Upper lobe of left lung (tissue), 6 donors: Measurements from ENCODE around the gene SLC25A12. TPM values are rescaled to one million over a fixed set of nuclear protein-coding genes. Genes with fewer than 3 reads are reported as not detected.

Experiments used
- ATAC-seq, 2 donors: fragments of 200-7000 bp; cut with Tn5 transposase; one replicate each; pipeline ENCODE4 v1.9.1; 2022; ENCODE audit warnings: mild to moderate bottlenecking in 2 of 2, moderate library complexity in 2 of 2; ENCODE audit not compliant: low FRiP score in 2 of 2
- DNase-seq, 2 donors: peaks; one replicate each; pipeline ENCODE4 v3.0.0-alpha.2; 2019 to 2020
- H3K27ac ChIP-seq, 4 donors: fragments of 200-600 bp; sonication (generic); one replicate each; pipeline ENCODE4 v1.5.1; 2016 to 2019
- H3K27me3 ChIP-seq, 4 donors: fragments of 200-600 bp; sonication (generic); one replicate each; pipeline ENCODE4 v1.5.1; 2017 to 2019
- H3K36me3 ChIP-seq, 4 donors: fragments of 200-600 bp; sonication (generic); one replicate each; pipeline ENCODE4 v1.5.1; 2016 to 2019
- H3K4me1 ChIP-seq, 4 donors: fragments of 200-600 bp; sonication (generic); one replicate each; pipeline ENCODE4 v1.5.1; 2018 to 2019
- H3K4me3 ChIP-seq, 4 donors: fragments of 200-600 bp; sonication (generic); one replicate each; pipeline ENCODE4 v1.5.1; 2017 to 2019; ENCODE audit warnings: mild to moderate bottlenecking in 2 of 4, moderate library complexity in 1 of 4
- H3K9me3 ChIP-seq, 4 donors: fragments of 200-600 bp; sonication (generic); one replicate each; pipeline ENCODE4 v1.5.1; 2018 to 2019
- CTCF ChIP-seq, 6 experiments: fragments of 450-650 bp in 4 of 6; fragments of 200-600 bp in 2 of 6; sonication (generic) in 2 of 6; IDR thresholded peaks; one replicate each; pipeline ENCODE4 v1.5.1; 2016 to 2019; ENCODE audit warnings: antibody characterized with exemption in 6 of 6
- EP300 ChIP-seq, 4 donors: sonication (generic); formaldehyde crosslinking; IDR thresholded peaks; one replicate each; pipeline ENCODE4 v1.5.1; 2017; ENCODE audit warnings: antibody characterized with exemption in 4 of 4, control low read depth in 2 of 4
- POLR2A ChIP-seq, 4 donors: fragments of 450-650 bp; IDR thresholded peaks; one replicate each; pipeline ENCODE4 v1.5.1; 2016 to 2017; ENCODE audit warnings: antibody characterized with exemption in 4 of 4, mild to moderate bottlenecking in 2 of 4
- POLR2AphosphoS5 ChIP-seq, 2 donors: sonication (generic); formaldehyde crosslinking; IDR thresholded peaks; one replicate each; pipeline ENCODE4 v1.5.1; 2017; ENCODE audit warnings: antibody characterized with exemption in 2 of 2
- WGBS, 2 donors: methylation state at CpG; one replicate each; pipeline ENCODE4 v1.1.5; 2017 to 2018; 5-methylcytosine and 5-hydroxymethylcytosine counted together
- total RNA-seq, 6 donors: library from RNA; depleted of rRNA in 4 of 6; stranded (reverse); fragments of >200 nt in 4 of 6; gene quantifications; one replicate each; pipeline versions ENCODE4 v1.1.0 to v1.2.1, GENCODE V29; 2016 to 2021
- donor health status: DM: no; HTN: no; CAD: no; lungs with moderate emphysema.
- donor health status: DM: no; HTN: yes; CAD: no; lungs with severe emphysema.

SLC25A12 gene
- total RNA-seq, 6 donors from 2014 or later = 6.2 to 27.2 (median 11.3) TPM

- Histone ChIP-seq H3K27ac (no peak overlapping the region), H3K27me3 (no peaks in the 10 kb centered on the region), H3K4me3 (no peak overlapping the region), H3K36me3 (peaks cover 0 to 10% (median 2%) of the 10 kb centered on the region in 4 donors), H3K4me1 (no peaks in the 10 kb centered on the region), H3K9me3 (no peaks in the 10 kb centered on the region)
- no peak for ATAC-seq
- no peak for TF ChIP-seq POLR2AphosphoS5 (IDR thresholded peaks at IDR 0.05)
- TF ChIP-seq CTCF (IDR thresholded peaks at IDR 0.05) = no peak
- no peak for TF ChIP-seq EP300 (IDR thresholded peaks at IDR 0.05)
- no peak for TF ChIP-seq POLR2A (IDR thresholded peaks at IDR 0.05)
- WGBS, 2 donors = 69 to 80% methylated on average over 1 of the region's 1 CpG
- no peak for DNase-seq
These were observed 70.0 kb downstream of the SLC25A12 start for GRCh38 chr2:171824086-171824485.

- Histone ChIP-seq H3K36me3 (peaks cover 0 to 8% (median 2%) of the 10 kb centered on the region in 4 donors), H3K9me3 (no peaks in the 10 kb centered on the region), H3K4me3 (no peak overlapping the region), H3K27me3 (no peaks in the 10 kb centered on the region), H3K4me1 (no peaks in the 10 kb centered on the region), H3K27ac (no peak overlapping the region)
- DNase-seq (no peak), ATAC-seq (no peak)
- WGBS, 2 donors = 67 to 73% methylated on average over 1 of the region's 1 CpG
- TF ChIP-seq EP300 (IDR thresholded peaks at IDR 0.05) = no peak
- no peak for TF ChIP-seq POLR2A (IDR thresholded peaks at IDR 0.05)
- no peak for TF ChIP-seq CTCF (IDR thresholded peaks at IDR 0.05)
- no peak for TF ChIP-seq POLR2AphosphoS5 (IDR thresholded peaks at IDR 0.05)
These were observed 71.3 kb downstream of the SLC25A12 start for GRCh38 chr2:171822525-171823322.

GRCh38 chr2:171819453-171819852 is 74.6 kb downstream of the SLC25A12 start:
- H3K9me3 ChIP-seq = no peaks in the 10 kb centered on the region
- DNase-seq (no peak), ATAC-seq (no peak)
- H3K27ac ChIP-seq = no peak overlapping the region
- TF ChIP-seq POLR2AphosphoS5 (IDR thresholded peaks at IDR 0.05) (no peak), CTCF (IDR thresholded peaks at IDR 0.05) (no peak), EP300 (IDR thresholded peaks at IDR 0.05) (no peak), POLR2A (IDR thresholded peaks at IDR 0.05) (no peak)
- 92 to 100% methylated on average over 1 of the region's 1 CpG for WGBS, 2 donors
- H3K27me3 ChIP-seq = no peaks in the 10 kb centered on the region
- H3K4me3 ChIP-seq = no peak overlapping the region
- H3K4me1 ChIP-seq = no peaks in the 10 kb centered on the region
- H3K36me3 ChIP-seq = peaks cover 0 to 6% (median 0%) of the 10 kb centered on the region in 4 donors

GRCh38 chr2:171814883-171815282 is 79.2 kb downstream of the SLC25A12 start:
- Histone ChIP-seq H3K27me3 (no peaks in the 10 kb centered on the region), H3K4me3 (no peak overlapping the region), H3K9me3 (no peaks in the 10 kb centered on the region), H3K36me3 (peaks cover 0 to 10% (median 0%) of the 10 kb centered on the region in 4 donors), H3K27ac (no peak overlapping the region), H3K4me1 (no peaks in the 10 kb centered on the region)
- no peak for ATAC-seq
- no peak for DNase-seq
- WGBS, 2 donors = 90% methylated on average over 5 of the region's 5 CpGs
- TF ChIP-seq CTCF (IDR thresholded peaks at IDR 0.05) (no peak), POLR2A (IDR thresholded peaks at IDR 0.05) (no peak), POLR2AphosphoS5 (IDR thresholded peaks at IDR 0.05) (no peak), EP300 (IDR thresholded peaks at IDR 0.05) (no peak)

GRCh38 chr2:171814174-171814573 is 79.9 kb downstream of the SLC25A12 start:
- Histone ChIP-seq H3K27me3 (no peaks in the 10 kb centered on the region), H3K4me1 (no peaks in the 10 kb centered on the region), H3K9me3 (no peaks in the 10 kb centered on the region), H3K4me3 (no peak overlapping the region), H3K27ac (no peak overlapping the region), H3K36me3 (peaks cover 0 to 16% (median 0%) of the 10 kb centered on the region in 4 donors)
- TF ChIP-seq CTCF (IDR thresholded peaks at IDR 0.05) (no peak), POLR2A (IDR thresholded peaks at IDR 0.05) (no peak), POLR2AphosphoS5 (IDR thresholded peaks at IDR 0.05) (no peak), EP300 (IDR thresholded peaks at IDR 0.05) (no peak)
- no peak for DNase-seq
- no peak for ATAC-seq
- WGBS, 2 donors = 79 to 84% methylated on average over 6 of the region's 6 CpGs
